Right atrium auricular region (tissue), 2 donors: ENCODE data around the gene UBE2E3. TPM values are rescaled to one million over a fixed set of nuclear protein-coding genes. Genes with fewer than 3 reads are reported as not detected.
"Not testable (repeated sequence)": the region's sequence is repeated elsewhere in the genome, so short reads cannot be mapped to it uniquely, and the experiment has no call there.

Source experiments
- DNase-seq: peaks from one replicate; pipeline ENCODE4 v3.0.0-alpha.2; 2019; ENCODE audit warnings: low spot score
- H3K27ac ChIP-seq, 2 donors: fragments of 200-600 bp; sonication (generic); 1 replicate in 1 of 2; 2 replicates in 1 of 2; pipeline ENCODE4 v1.5.1; 2016 to 2019
- H3K27me3 ChIP-seq, 2 donors: fragments of 200-600 bp; sonication (generic); one replicate each; pipeline versions ENCODE4 v1.5.1 to v1.6.0; 2017 to 2019
- H3K36me3 ChIP-seq: fragments of 200-600 bp; sonication (generic); one replicate; pipeline ENCODE4 v1.5.1; 2016
- H3K4me1 ChIP-seq, 2 donors: fragments of 200-600 bp; sonication (generic); one replicate each; pipeline versions ENCODE4 v1.5.1 to v1.6.0; 2017 to 2019
- H3K4me3 ChIP-seq, 2 donors: fragments of 200-600 bp; sonication (generic); 1 replicate in 1 of 2; 2 replicates in 1 of 2; pipeline ENCODE4 v1.5.1; 2017 to 2019; ENCODE audit warnings: mild to moderate bottlenecking in 1 of 2, moderate library complexity in 1 of 2
- H3K9me3 ChIP-seq, 2 donors: fragments of 200-600 bp; sonication (generic); one replicate each; pipeline ENCODE4 v1.5.1; 2019
- CTCF ChIP-seq, 2 donors: fragments of 200-600 bp; sonication (generic); IDR thresholded peaks; one replicate each; pipeline ENCODE4 v1.5.1; 2019; ENCODE audit warnings: antibody characterized with exemption in 2 of 2
- total RNA-seq, 2 donors: library from RNA; depleted of rRNA; stranded (reverse); fragments of >200 nt; gene quantifications; one replicate each; pipeline ENCODE4 v1.1.0, GENCODE V29; 2016

Gene UBE2E3
- total RNA-seq, 2 donors from 2014 or later = 48.3 to 57.3 TPM

GRCh38 chr2:181077128-181077709 is 96.8 kb downstream of the UBE2E3 start:
- Histone ChIP-seq H3K27ac (no peak overlapping the region), H3K9me3 (no peaks in the 10 kb centered on the region), H3K36me3 (no peaks in the 10 kb centered on the region), H3K4me3 (no peak overlapping the region), H3K27me3 (no peaks in the 10 kb centered on the region), H3K4me1 (peaks cover 0 to 5% of the 10 kb centered on the region in 2 donors)
- peak; percentile 38 to 76 for TF ChIP-seq CTCF (IDR thresholded peaks at IDR 0.05)
- no peak for DNase-seq

GRCh38 chr2:181083140-181083539 is 102.7 kb downstream of the UBE2E3 start:
- DNase-seq = no peak
- no peaks in the 10 kb centered on the region for H3K36me3 ChIP-seq
- H3K4me1 ChIP-seq = no peaks in the 10 kb centered on the region
- H3K27me3 ChIP-seq = no peaks in the 10 kb centered on the region
- TF ChIP-seq CTCF (IDR thresholded peaks at IDR 0.05) = no peak
- no peak overlapping the region for H3K27ac ChIP-seq
- no peaks in the 10 kb centered on the region for H3K9me3 ChIP-seq
- no peak overlapping the region for H3K4me3 ChIP-seq

- DNase-seq = no peak
- no peak overlapping the region for H3K4me3 ChIP-seq
- H3K27me3 ChIP-seq = no peaks in the 10 kb centered on the region
- H3K4me1 ChIP-seq = no peaks in the 10 kb centered on the region
- H3K9me3 ChIP-seq = no peaks in the 10 kb centered on the region
- no peaks in the 10 kb centered on the region for H3K36me3 ChIP-seq
- H3K27ac ChIP-seq = no peak overlapping the region
- TF ChIP-seq CTCF (IDR thresholded peaks at IDR 0.05) = no peak
These were observed 105.3 kb downstream of the UBE2E3 start for GRCh38 chr2:181085734-181086133.

GRCh38 chr2:181091920-181092319 is 111.5 kb downstream of the UBE2E3 start:
- peaks cover 0 to 28% of the 10 kb centered on the region in 2 donors for H3K9me3 ChIP-seq
- DNase-seq, H3K4me1 ChIP-seq, H3K27me3 ChIP-seq, H3K27ac ChIP-seq, H3K4me3 ChIP-seq, H3K36me3 ChIP-seq: not testable (repeated sequence)

GRCh38 chr2:181095486-181095885 is 115.1 kb downstream of the UBE2E3 start:
- H3K27ac ChIP-seq = no peak overlapping the region
- no peak for TF ChIP-seq CTCF (IDR thresholded peaks at IDR 0.05)

GRCh38 chr2:181103659-181104058 is 123.3 kb downstream of the UBE2E3 start:
- DNase-seq = no peak
- no peak for TF ChIP-seq CTCF (IDR thresholded peaks at IDR 0.05)

More at GRCh38 chr2:181095486-181095885, 115.1 kb downstream of the UBE2E3 start:
- DNase-seq = no peak
- Histone ChIP-seq H3K4me3 (no peak overlapping the region), H3K4me1 (no peaks in the 10 kb centered on the region), H3K9me3 (peaks cover 0 to 28% of the 10 kb centered on the region in 2 donors), H3K27me3 (no peaks in the 10 kb centered on the region), H3K36me3 (no peaks in the 10 kb centered on the region)

More at GRCh38 chr2:181103659-181104058, 123.3 kb downstream of the UBE2E3 start:
- H3K36me3 ChIP-seq = no peaks in the 10 kb centered on the region
- no peaks in the 10 kb centered on the region for H3K27me3 ChIP-seq
- no peak overlapping the region for H3K27ac ChIP-seq
- H3K4me3 ChIP-seq = no peak overlapping the region
- H3K9me3 ChIP-seq = no peaks in the 10 kb centered on the region
- no peaks in the 10 kb centered on the region for H3K4me1 ChIP-seq
